A549 (cell line): ENCODE measurements around the gene PRKN. TPM values are rescaled to one million over a fixed set of nuclear protein-coding genes. Genes with fewer than 3 reads are reported as not detected.

ENCODE experiments used
- ATAC-seq, 2 experiments: fragments of 200-7000 bp in 1 of 2; fragments of >200 bp in 1 of 2; cut with Nextera tagmentation in 1 of 2; cut with Tn5 transposase in 1 of 2; 3 replicates each; pipeline versions ENCODE4 v1.8.0 to v1.9.1; 2018 to 2020; ENCODE audit warnings: mild to moderate bottlenecking in 1 of 2, moderate library complexity in 1 of 2
- CTCF ChIA-PET: fragments of 300-600 bp; sonication (Branson Sonifier 250); formaldehyde crosslinking; extraction: SDS; loops from one replicate; lab custom pipeline; 2021; ENCODE audit warnings: antibody characterized with exemption, inconsistent platforms; lab: Yijun Ruan, JAX
- POLR2A ChIA-PET: fragments of 350-600 bp; formaldehyde crosslinking; extraction: SDS; loops from one replicate; lab custom pipeline; 2021; ENCODE audit warnings: antibody characterized with exemption, inconsistent platforms; lab: Yijun Ruan, JAX
- DNase-seq, 2 experiments: peaks; one replicate each; pipeline versions ENCODE4 v3.0.0 to v3.0.0-alpha.2; 2011 to 2016; ENCODE audit warnings: low read depth in 1 of 2, low spot score in 1 of 2
- FAIRE-seq: peaks from 2 replicates; lab custom pipeline; 2011; peaks lifted over from hg19 to GRCh38; lab: Jason Lieb, UNC
- H3K27ac ChIP-seq, 2 experiments: fragments of >200 bp; sonication (Bioruptor Twin); formaldehyde crosslinking; 3 replicates each; pipeline ENCODE4 v1.5.1; 2016 to 2017
- H3K4me1 ChIP-seq: fragments of >200 bp; sonication (Bioruptor Twin); formaldehyde crosslinking; 3 replicates; pipeline ENCODE4 v1.6.1; 2016
- H3K4me2 ChIP-seq: fragments of >200 bp; sonication (Bioruptor Twin); formaldehyde crosslinking; 3 replicates; pipeline ENCODE4 v1.6.1; 2016
- H3K4me3 ChIP-seq: fragments of >200 bp; sonication (Bioruptor Twin); formaldehyde crosslinking; 3 replicates; pipeline ENCODE4 v1.5.1; 2016
- H3K9me3 ChIP-seq: fragments of >200 bp; sonication (Bioruptor Twin); formaldehyde crosslinking; 3 replicates; pipeline ENCODE4 v1.6.1; 2016
- CBX2 ChIP-seq: fragments of 200-600 bp; sonication (generic); IDR thresholded peaks from 2 replicates; pipeline ENCODE4 v1.6.1; 2016; ENCODE audit warnings: low read depth, mild to moderate bottlenecking, borderline replicate concordance
- CHD2 ChIP-seq: fragments of 150-350 bp; IDR thresholded peaks from 2 replicates; pipeline ENCODE4 v1.6.1; 2014; ENCODE audit warnings: low read length; ENCODE audit not compliant: partially characterized antibody
- CHD4 ChIP-seq: fragments of 200-600 bp; sonication (generic); IDR thresholded peaks from 2 replicates; pipeline ENCODE4 v1.6.1; 2016; ENCODE audit warnings: antibody characterized with exemption, mild to moderate bottlenecking, borderline replicate concordance
- FOXS1 ChIP-seq: fragments of 250-450 bp; sonication (Bioruptor Pico); IDR thresholded peaks from 2 replicates; pipeline ENCODE4 v1.5.0; 2020; ENCODE audit warnings: mild to moderate bottlenecking, moderate library complexity
- GATA3 ChIP-seq: IDR thresholded peaks from 2 replicates; pipeline ENCODE4 v1.6.1; 2012; ENCODE audit warnings: borderline replicate concordance
- HDAC2 ChIP-seq: fragments of 200-600 bp; sonication (generic); IDR thresholded peaks from 2 replicates; pipeline ENCODE4 v1.6.1; 2016
- HEYL ChIP-seq: fragments of 250-450 bp; sonication (Bioruptor Pico); IDR thresholded peaks from 2 replicates; pipeline ENCODE4 v1.8.0; 2021; ENCODE audit warnings: mild to moderate bottlenecking, moderate library complexity
- HOXB13 ChIP-seq: fragments of 250-450 bp; sonication (Bioruptor Pico); IDR thresholded peaks from 2 replicates; pipeline ENCODE4 v1.5.0; 2020; ENCODE audit warnings: low read depth, mild to moderate bottlenecking, moderate library complexity
- KDM1A ChIP-seq: fragments of 200-600 bp; sonication (generic); IDR thresholded peaks from 2 replicates; pipeline ENCODE4 v1.6.1; 2016; ENCODE audit warnings: low read depth, mild to moderate bottlenecking
- MAFK ChIP-seq: fragments of 450-650 bp; IDR thresholded peaks from 2 replicates; pipeline ENCODE4 v1.6.1; 2014; ENCODE audit not compliant: partially characterized antibody
- MAZ ChIP-seq: fragments of 150-350 bp; IDR thresholded peaks from 2 replicates; pipeline ENCODE4 v1.6.1; 2014; ENCODE audit warnings: antibody characterized with exemption, low read depth, low read length, borderline replicate concordance
- MYC ChIP-seq: IDR thresholded peaks from 2 replicates; pipeline ENCODE4 v1.6.1; 2012; ENCODE audit warnings: mild to moderate bottlenecking, inconsistent platforms, low read length, improper control_type of control experiment, borderline replicate concordance
- NFE2L2 ChIP-seq: fragments of 150-350 bp; conservative IDR thresholded peaks from 2 replicates; pipeline ENCODE4 v1.6.1; 2014; ENCODE audit warnings: low read length
- NPAS2 ChIP-seq: fragments of 250-450 bp; sonication (Bioruptor Pico); IDR thresholded peaks from 2 replicates; pipeline ENCODE4 v1.8.0; 2022; ENCODE audit warnings: mild to moderate bottlenecking, moderate library complexity, borderline replicate concordance
- POLR2A ChIP-seq: IDR thresholded peaks from 2 replicates; pipeline ENCODE4 v1.6.1; 2012; ENCODE audit warnings: mild to moderate bottlenecking, low read length
- RCOR1 ChIP-seq: fragments of 150-350 bp; IDR thresholded peaks from 2 replicates; pipeline ENCODE4 v1.6.1; 2014; ENCODE audit warnings: antibody characterized with exemption, low read length, low read depth
- REST ChIP-seq: fragments of 200-600 bp; sonication (generic); IDR thresholded peaks from 2 replicates; pipeline ENCODE4 v1.6.1; 2016; ENCODE audit warnings: antibody characterized with exemption, mild to moderate bottlenecking, moderate library complexity
- RFX5 ChIP-seq: fragments of 450-650 bp; IDR thresholded peaks from 2 replicates; pipeline ENCODE4 v1.7.1; 2014; ENCODE audit warnings: antibody characterized with exemption, mild to moderate bottlenecking, moderate library complexity
- SREBF2 ChIP-seq: fragments of 450-650 bp; IDR thresholded peaks from 2 replicates; pipeline ENCODE4 v1.6.1; 2014; ENCODE audit warnings: mild to moderate bottlenecking, moderate library complexity
- TFCP2L1 ChIP-seq: fragments of 250-450 bp; sonication (Bioruptor Pico); IDR thresholded peaks from 2 replicates; pipeline ENCODE4 v1.5.0; 2021; ENCODE audit warnings: mild to moderate bottlenecking
- TP53 ChIP-seq: fragments of 250-450 bp; sonication (Bioruptor Pico); IDR thresholded peaks from 2 replicates; pipeline ENCODE4 v1.5.0; 2021; ENCODE audit warnings: mild to moderate bottlenecking, moderate library complexity
- ZC3H11A ChIP-seq: fragments of 450-650 bp; IDR thresholded peaks from 2 replicates; pipeline ENCODE4 v1.6.1; 2014; ENCODE audit warnings: antibody characterized with exemption, mild to moderate bottlenecking
- WGBS: methylation state at CpG from one replicate; pipeline ENCODE4 v1.1.6; 2017; ENCODE audit errors: missing lambda C conversion rate; 5-methylcytosine and 5-hydroxymethylcytosine counted together
- polyA plus RNA-seq, 4 experiments: library from polyadenylated mRNA; depleted of rRNA in 3 of 4; stranded (reverse); fragments of >200 nt; fragmentation: RNase III in 1 of 4; extraction: RNeasy Plus Mini Kit Qiagen cat#74134 plus additional on column Dnase treatment in 1 of 4; gene quantifications; 2 replicates in 3 of 4; 3 replicates in 1 of 4; pipeline ENCODE4 v1.2.3, GENCODE V29; 2011 to 2017
- TF ChIP-seq, protein P1 (sequence below): fragments of 250-450 bp; sonication (Bioruptor Pico); IDR thresholded peaks from 2 replicates; pipeline ENCODE4 v1.5.0; 2021; ENCODE audit warnings: mild to moderate bottlenecking, moderate library complexity, borderline replicate concordance
- TF ChIP-seq, protein P2 (sequence below): fragments of 450-650 bp; IDR thresholded peaks from 2 replicates; pipeline ENCODE4 v1.6.1; 2014; ENCODE audit warnings: antibody characterized with exemption

PRKN gene
- polyA plus RNA-seq, 2 of the 4 experiments (the other 2 are of a cell fraction) = 0.36 to 0.39 TPM

DNA sequence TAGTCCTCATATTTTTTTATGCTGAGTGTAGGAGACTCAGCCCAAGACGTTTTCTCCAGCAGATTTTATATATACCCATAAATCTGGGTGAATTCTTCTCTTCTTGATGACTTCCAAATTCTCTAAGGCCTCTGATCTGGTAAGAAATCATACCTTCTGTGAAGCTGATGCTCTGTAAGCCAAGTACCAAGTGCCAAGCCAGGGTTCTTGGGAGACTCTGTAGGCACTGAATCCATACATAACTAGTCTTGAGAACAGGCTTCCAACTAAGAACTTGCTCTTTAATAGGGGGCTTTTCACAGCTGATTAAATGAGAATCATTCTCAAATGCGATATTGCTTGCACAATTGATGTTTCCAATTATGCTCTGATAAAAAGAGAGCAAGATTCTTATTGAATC lies 87.6 kb downstream of the PRKN start:
- no peak for FAIRE-seq
- no peak for DNase-seq
- no peak for ATAC-seq
- TF ChIP-seq SREBF2 (no peak), ZC3H11A (no peak)
- WGBS = 20% methylated on average over 2 of the region's 2 CpGs
- H3K9me3 ChIP-seq = no peaks in the 10 kb centered on the region
- no peak overlapping the region for H3K4me3 ChIP-seq
- no peak overlapping the region for H3K4me2 ChIP-seq
- H3K27ac ChIP-seq = no peak overlapping the region
- CTCF ChIA-PET = no interaction called here
- H3K4me1 ChIP-seq = no peaks in the 10 kb centered on the region
- POLR2A ChIA-PET = no interaction called here

- Histone ChIP-seq H3K4me1 (no peaks in the 10 kb centered on the region), H3K9me3 (no peaks in the 10 kb centered on the region), H3K4me3 (no peak overlapping the region), H3K4me2 (no peak overlapping the region), H3K27ac (no peak overlapping the region)
- no peak for TF ChIP-seq SREBF2
- no peak for TF ChIP-seq TFCP2L1
- no peak for TF ChIP-seq NFE2L2
- TF ChIP-seq MYC = no peak
- TF ChIP-seq ZC3H11A = no peak
- no peak for TF ChIP-seq HOXB13 (CRISPR knock-in tag)
- ChIA-PET POLR2A (no interaction called here), CTCF (no interaction called here)
- FAIRE-seq (no peak), DNase-seq (no peak), ATAC-seq (no peak)
- WGBS = 61% methylated on average over 7 of the region's 7 CpGs
Measured at GRCh38 chr6:162638931-162639574, 88.5 kb downstream of the PRKN start.

DNA sequence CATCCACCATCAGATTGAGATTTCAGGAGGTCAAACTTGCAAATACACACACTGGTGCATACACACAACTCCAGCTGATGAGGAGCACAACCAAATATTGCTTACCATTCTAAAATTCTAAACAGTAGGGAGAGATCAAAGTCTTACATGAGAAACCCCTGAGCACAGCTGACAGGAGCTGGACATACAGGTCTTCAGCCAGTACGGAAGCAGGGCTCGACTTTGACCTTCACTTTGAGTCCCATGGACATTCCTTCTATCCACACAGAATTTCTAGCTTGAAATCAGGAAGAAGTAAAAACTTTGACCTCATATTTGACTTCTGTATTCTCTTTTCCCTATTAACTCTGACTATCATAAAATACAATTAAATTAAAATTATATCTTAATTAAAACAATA lies 90.2 kb downstream of the PRKN start:
- Histone ChIP-seq H3K4me2 (no peak overlapping the region), H3K4me1 (no peaks in the 10 kb centered on the region), H3K9me3 (no peaks in the 10 kb centered on the region), H3K27ac (no peak overlapping the region), H3K4me3 (no peak overlapping the region)
- ChIA-PET CTCF (no interaction called here), POLR2A (no interaction called here)
- ATAC-seq (no peak), DNase-seq (no peak), FAIRE-seq (no peak)
- 44% methylated on average over 2 of the region's 2 CpGs for WGBS
- no peak for TF ChIP-seq CHD4
- TF ChIP-seq CHD2 = no peak
- no peak for TF ChIP-seq MYC
- no peak for TF ChIP-seq HEYL (CRISPR knock-in tag)
- no peak for TF ChIP-seq GATA3
- TF ChIP-seq TP53 (CRISPR knock-in tag) = no peak
- TF ChIP-seq RCOR1 = no peak
- TF ChIP-seq NFE2L2 = no peak
- TF ChIP-seq MAZ = no peak
- TF ChIP-seq MAFK = no peak
- no peak for TF ChIP-seq KDM1A
- TF ChIP-seq, protein P1, sequence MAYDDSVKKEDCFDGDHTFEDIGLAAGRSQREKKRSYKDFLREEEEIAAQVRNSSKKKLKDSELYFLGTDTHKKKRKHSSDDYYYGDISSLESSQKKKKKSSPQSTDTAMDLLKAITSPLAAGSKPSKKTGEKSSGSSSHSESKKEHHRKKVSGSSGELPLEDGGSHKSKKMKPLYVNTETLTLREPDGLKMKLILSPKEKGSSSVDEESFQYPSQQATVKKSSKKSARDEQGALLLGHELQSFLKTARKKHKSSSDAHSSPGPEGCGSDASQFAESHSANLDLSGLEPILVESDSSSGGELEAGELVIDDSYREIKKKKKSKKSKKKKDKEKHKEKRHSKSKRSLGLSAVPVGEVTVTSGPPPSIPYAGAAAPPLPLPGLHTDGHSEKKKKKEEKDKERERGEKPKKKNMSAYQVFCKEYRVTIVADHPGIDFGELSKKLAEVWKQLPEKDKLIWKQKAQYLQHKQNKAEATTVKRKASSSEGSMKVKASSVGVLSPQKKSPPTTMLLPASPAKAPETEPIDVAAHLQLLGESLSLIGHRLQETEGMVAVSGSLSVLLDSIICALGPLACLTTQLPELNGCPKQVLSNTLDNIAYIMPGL = no peak
- TF ChIP-seq RFX5 = no peak
- no peak for TF ChIP-seq HDAC2
- no peak for TF ChIP-seq CBX2
- no peak for TF ChIP-seq REST
- TF ChIP-seq, protein P2, sequence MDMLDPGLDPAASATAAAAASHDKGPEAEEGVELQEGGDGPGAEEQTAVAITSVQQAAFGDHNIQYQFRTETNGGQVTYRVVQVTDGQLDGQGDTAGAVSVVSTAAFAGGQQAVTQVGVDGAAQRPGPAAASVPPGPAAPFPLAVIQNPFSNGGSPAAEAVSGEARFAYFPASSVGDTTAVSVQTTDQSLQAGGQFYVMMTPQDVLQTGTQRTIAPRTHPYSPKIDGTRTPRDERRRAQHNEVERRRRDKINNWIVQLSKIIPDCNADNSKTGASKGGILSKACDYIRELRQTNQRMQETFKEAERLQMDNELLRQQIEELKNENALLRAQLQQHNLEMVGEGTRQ = no peak
- no peak for TF ChIP-seq FOXS1 (CRISPR knock-in tag)
- TF ChIP-seq NPAS2 (CRISPR knock-in tag) = no peak
- TF ChIP-seq POLR2A = no peak
